ENCODE results near the gene IRAG1.

DNA sequence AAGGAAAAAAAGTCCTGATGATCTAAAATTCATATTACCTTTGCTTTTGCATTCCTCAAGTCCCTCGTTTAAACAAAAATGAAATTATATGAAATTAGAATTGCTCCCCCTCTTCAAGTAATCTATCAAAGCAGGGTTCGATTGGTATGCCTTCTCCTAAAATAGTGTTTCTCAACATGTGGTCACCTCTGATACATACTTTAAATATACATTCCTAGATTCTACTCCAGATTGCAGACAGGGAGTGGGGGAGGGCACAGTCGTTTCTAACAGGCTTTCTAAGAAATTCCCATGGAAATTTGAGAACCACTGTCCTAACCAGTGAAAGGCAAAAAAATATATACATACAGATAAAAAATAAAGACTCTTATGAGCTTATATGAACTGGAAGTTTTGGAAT is 22.6 kb upstream of the IRAG1 start:
- TF ChIP-seq, protein P1, sequence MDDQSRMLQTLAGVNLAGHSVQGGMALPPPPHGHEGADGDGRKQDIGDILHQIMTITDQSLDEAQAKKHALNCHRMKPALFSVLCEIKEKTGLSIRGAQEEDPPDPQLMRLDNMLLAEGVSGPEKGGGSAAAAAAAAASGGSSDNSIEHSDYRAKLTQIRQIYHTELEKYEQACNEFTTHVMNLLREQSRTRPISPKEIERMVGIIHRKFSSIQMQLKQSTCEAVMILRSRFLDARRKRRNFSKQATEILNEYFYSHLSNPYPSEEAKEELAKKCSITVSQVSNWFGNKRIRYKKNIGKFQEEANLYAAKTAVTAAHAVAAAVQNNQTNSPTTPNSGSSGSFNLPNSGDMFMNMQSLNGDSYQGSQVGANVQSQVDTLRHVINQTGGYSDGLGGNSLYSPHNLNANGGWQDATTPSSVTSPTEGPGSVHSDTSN (CRISPR knock-in tag; IDR thresholded peaks at IDR 0.05; ENCODE audit: borderline replicate concordance), result no peak
- TF ChIP-seq BORCS8-MEF2B (CRISPR knock-in tag; IDR thresholded peaks at IDR 0.05) (no peak), SIN3B (IDR thresholded peaks at IDR 0.05; ENCODE audit: low read length) (no peak), NONO (IDR thresholded peaks at IDR 0.05) (no peak), NONO (CRISPR knock-in tag; conservative IDR thresholded peaks at IDR 0.05) (no peak), SAFB2 (CRISPR knock-in tag; IDR thresholded peaks at IDR 0.05; ENCODE audit: borderline replicate concordance, low read depth) (no peak), NFIC (IDR thresholded peaks at IDR 0.05; ENCODE audit: low read length) (no peak), EZH2 (conservative IDR thresholded peaks at IDR 0.05; ENCODE audit: low read depth, low read length) (no peak), HNRNPLL (IDR thresholded peaks at IDR 0.05; ENCODE audit: low read depth, low read length, poor library complexity, severe bottlenecking) (no peak)
- TF ChIP-seq, protein P2, sequence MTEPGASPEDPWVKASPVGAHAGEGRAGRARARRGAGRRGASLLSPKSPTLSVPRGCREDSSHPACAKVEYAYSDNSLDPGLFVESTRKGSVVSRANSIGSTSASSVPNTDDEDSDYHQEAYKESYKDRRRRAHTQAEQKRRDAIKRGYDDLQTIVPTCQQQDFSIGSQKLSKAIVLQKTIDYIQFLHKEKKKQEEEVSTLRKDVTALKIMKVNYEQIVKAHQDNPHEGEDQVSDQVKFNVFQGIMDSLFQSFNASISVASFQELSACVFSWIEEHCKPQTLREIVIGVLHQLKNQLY (CRISPR knock-in tag; IDR thresholded peaks at IDR 0.05), result no peak
